ENCODE results near the gene CARF. TPM values are rescaled to one million over a fixed set of nuclear protein-coding genes. Genes with fewer than 3 reads are reported as not detected.
"Not testable (repeated sequence)": the region's sequence is repeated elsewhere in the genome, so short reads cannot be mapped to it uniquely, and the experiment has no call there.

The CARF gene
- total RNA-seq, 1 experiment from 2014 or later, result 13.8 TPM

GRCh38 chr2:202976809-202977208 is 64.7 kb downstream of the CARF start:
- Histone ChIP-seq H3K27ac (ENCODE audit: low read length) (no peak overlapping the region), H3K27me3 (ENCODE audit: low read length) (no peaks in the 10 kb centered on the region)

GRCh38 chr2:202982779-202983491 is 70.9 kb downstream of the CARF start:
- Histone ChIP-seq H3K4me3 (ENCODE audit: low read length) (no peak overlapping the region), H4K20me1 (ENCODE audit: insufficient read depth, low read depth, low read length) (no peaks in the 10 kb centered on the region), H3K9me3 (ENCODE audit: low read length) (no peaks in the 10 kb centered on the region), H3K9ac (ENCODE audit: low read length) (no peak overlapping the region), H2AFZ (ENCODE audit: low read length) (no peak overlapping the region), H3K27ac (ENCODE audit: low read length) (no peak overlapping the region), H3K36me3 (ENCODE audit: insufficient read depth, low read length) (no peaks in the 10 kb centered on the region), H3K4me1 (ENCODE audit: low read length) (no peaks in the 10 kb centered on the region), H3K9me2 (replicated peaks; ENCODE audit: insufficient read depth, low read length) (no peaks in the 10 kb centered on the region), H3K79me2 (ENCODE audit: low read length) (no peaks in the 10 kb centered on the region), H3K27me3 (ENCODE audit: low read length) (no peaks in the 10 kb centered on the region), H3K4me2 (ENCODE audit: low read depth, low read length, poor library complexity, severe bottlenecking) (no peak overlapping the region)
- DNase-seq, result no peak

More at GRCh38 chr2:202976809-202977208, 64.7 kb downstream of the CARF start:
- Histone ChIP-seq H3K9me2 (replicated peaks; ENCODE audit: insufficient read depth, low read length) (no peaks in the 10 kb centered on the region), H3K79me2 (ENCODE audit: low read length) (no peaks in the 10 kb centered on the region), H3K4me3 (ENCODE audit: low read length) (no peak overlapping the region), H3K9me3 (ENCODE audit: low read length) (no peaks in the 10 kb centered on the region), H4K20me1 (ENCODE audit: insufficient read depth, low read depth, low read length) (no peaks in the 10 kb centered on the region), H3K4me2 (ENCODE audit: low read depth, low read length, poor library complexity, severe bottlenecking) (no peak overlapping the region), H3K36me3 (ENCODE audit: insufficient read depth, low read length) (no peaks in the 10 kb centered on the region), H3K4me1 (ENCODE audit: low read length) (no peaks in the 10 kb centered on the region), H2AFZ (ENCODE audit: low read length) (no peak overlapping the region), H3K9ac (ENCODE audit: low read length) (no peak overlapping the region)
- DNase-seq, result no peak

DNA sequence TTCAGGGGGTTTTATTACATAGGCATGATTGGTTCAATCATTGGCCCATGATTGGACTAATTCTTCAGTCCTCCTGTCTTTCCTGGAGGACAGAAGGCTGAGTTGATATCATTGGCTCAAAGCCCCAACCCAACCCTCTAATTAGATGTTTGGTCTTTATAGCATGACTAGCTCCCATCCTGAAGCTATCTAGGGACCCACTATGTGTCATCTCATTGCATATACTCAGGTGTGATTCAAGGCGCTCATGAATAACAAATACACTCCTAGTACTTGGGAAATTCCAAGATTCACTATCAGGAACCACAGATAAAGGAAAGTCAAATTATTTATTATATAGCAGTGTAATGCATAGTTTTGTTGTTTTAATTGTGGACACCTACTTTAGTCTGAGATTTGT is 77.7 kb downstream of the CARF start:
- no peaks in the 10 kb centered on the region for H3K9me3 ChIP-seq (ENCODE audit: low read length)
- H3K9me2 ChIP-seq (replicated peaks; ENCODE audit: insufficient read depth, low read length), result no peaks in the 10 kb centered on the region
- no peak overlapping the region for H3K4me3 ChIP-seq (ENCODE audit: low read length)
- no peaks in the 10 kb centered on the region for H3K36me3 ChIP-seq (ENCODE audit: insufficient read depth, low read length)
- H4K20me1 ChIP-seq (ENCODE audit: insufficient read depth, low read depth, low read length), result no peaks in the 10 kb centered on the region
- no peak overlapping the region for H3K27ac ChIP-seq (ENCODE audit: low read length)
- no peaks in the 10 kb centered on the region for H3K27me3 ChIP-seq (ENCODE audit: low read length)
- no peaks in the 10 kb centered on the region for H3K79me2 ChIP-seq (ENCODE audit: low read length)
- DNase-seq, result peak; percentile 16
- no peak overlapping the region for H3K9ac ChIP-seq (ENCODE audit: low read length)
- no peak overlapping the region for H2AFZ ChIP-seq (ENCODE audit: low read length)
- no peaks in the 10 kb centered on the region for H3K4me1 ChIP-seq (ENCODE audit: low read length)
- no peak overlapping the region for H3K4me2 ChIP-seq (ENCODE audit: low read depth, low read length, poor library complexity, severe bottlenecking)

DNA sequence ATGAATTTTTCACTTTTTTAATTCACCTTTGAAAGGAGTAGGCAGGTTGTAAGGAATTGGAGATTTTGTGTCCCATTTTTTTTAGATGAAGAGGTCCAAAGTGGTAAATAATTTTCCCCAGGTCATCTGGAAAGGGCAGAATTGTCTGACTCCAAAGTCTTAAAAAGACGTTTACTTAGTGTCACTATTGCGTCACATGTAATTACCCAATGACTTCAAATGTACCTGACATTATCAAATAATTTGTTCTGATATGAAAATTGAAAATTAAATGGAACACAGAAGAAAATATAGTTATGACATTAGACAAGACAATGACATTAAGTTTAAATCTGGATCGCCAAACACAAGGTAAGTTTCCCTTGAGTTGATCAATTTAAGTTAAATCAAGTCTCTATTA is 78.4 kb downstream of the CARF start:
- Histone ChIP-seq H3K79me2 (ENCODE audit: low read length) (no peaks in the 10 kb centered on the region), H2AFZ (ENCODE audit: low read length) (no peak overlapping the region), H3K4me3 (ENCODE audit: low read length) (no peak overlapping the region), H3K4me1 (ENCODE audit: low read length) (no peaks in the 10 kb centered on the region), H3K9me3 (ENCODE audit: low read length) (no peaks in the 10 kb centered on the region), H3K36me3 (ENCODE audit: insufficient read depth, low read length) (no peaks in the 10 kb centered on the region), H3K27ac (ENCODE audit: low read length) (no peak overlapping the region), H3K9ac (ENCODE audit: low read length) (no peak overlapping the region), H4K20me1 (ENCODE audit: insufficient read depth, low read depth, low read length) (no peaks in the 10 kb centered on the region), H3K4me2 (ENCODE audit: low read depth, low read length, poor library complexity, severe bottlenecking) (no peak overlapping the region), H3K27me3 (ENCODE audit: low read length) (no peaks in the 10 kb centered on the region), H3K9me2 (replicated peaks; ENCODE audit: insufficient read depth, low read length) (no peaks in the 10 kb centered on the region)
- DNase-seq, result no peak

- not testable (repeated sequence) for H3K36me3 ChIP-seq (ENCODE audit: insufficient read depth, low read length); H3K4me2 ChIP-seq (ENCODE audit: low read depth, low read length, poor library complexity, severe bottlenecking); H3K9me2 ChIP-seq (replicated peaks; ENCODE audit: insufficient read depth, low read length); H3K9ac ChIP-seq (ENCODE audit: low read length); H4K20me1 ChIP-seq (ENCODE audit: insufficient read depth, low read depth, low read length); H2AFZ ChIP-seq (ENCODE audit: low read length); H3K4me3 ChIP-seq (ENCODE audit: low read length); H3K27ac ChIP-seq (ENCODE audit: low read length); H3K9me3 ChIP-seq (ENCODE audit: low read length); DNase-seq; H3K27me3 ChIP-seq (ENCODE audit: low read length); H3K4me1 ChIP-seq (ENCODE audit: low read length); H3K79me2 ChIP-seq (ENCODE audit: low read length)
These were observed 85.0 kb downstream of the CARF start for GRCh38 chr2:202997113-202997512.

DNA sequence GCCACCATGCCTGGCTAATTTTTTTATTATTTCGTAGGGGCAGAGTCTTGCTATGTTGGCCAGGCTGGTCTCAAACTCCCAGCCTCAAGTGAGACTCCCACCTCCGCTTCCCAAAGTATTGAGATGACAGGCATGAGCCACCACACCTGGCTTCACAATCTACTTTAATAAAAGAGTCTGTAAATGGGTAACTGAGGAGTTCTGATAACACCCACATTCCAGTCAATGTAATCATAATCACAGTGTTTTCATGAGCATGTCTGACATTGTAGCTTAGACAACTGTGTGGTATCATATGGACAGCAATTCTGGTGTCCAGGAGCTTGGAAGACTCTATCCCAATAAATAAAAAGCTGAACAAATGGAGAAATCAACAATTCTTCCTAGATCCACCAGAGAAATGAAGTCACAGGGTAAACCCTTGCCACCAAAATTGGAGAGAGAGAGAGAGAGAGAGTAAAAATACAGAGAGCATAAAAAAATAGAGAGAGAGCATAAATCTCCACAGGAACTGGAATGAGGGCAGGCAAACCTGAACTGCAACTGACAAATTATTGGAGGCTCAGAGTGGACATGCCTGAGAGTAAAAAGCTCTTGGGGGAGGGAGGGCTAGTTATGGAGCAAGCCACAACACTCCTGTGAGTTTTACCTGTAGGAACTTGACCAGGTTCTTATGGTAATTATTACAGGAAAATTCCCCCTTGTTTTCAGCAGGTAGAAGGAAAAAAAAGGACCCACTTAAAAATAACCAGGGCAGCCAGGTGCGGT is 90.2 kb downstream of the CARF start:
- H3K9me2 ChIP-seq (replicated peaks; ENCODE audit: insufficient read depth, low read length), result no peaks in the 10 kb centered on the region

GRCh38 chr2:203003716-203004115 is 91.6 kb downstream of the CARF start:
- Histone ChIP-seq H3K27ac (ENCODE audit: low read length) (no peak overlapping the region), H3K9me2 (replicated peaks; ENCODE audit: insufficient read depth, low read length) (no peaks in the 10 kb centered on the region), H3K9me3 (ENCODE audit: low read length) (no peaks in the 10 kb centered on the region), H2AFZ (ENCODE audit: low read length) (no peak overlapping the region), H3K4me3 (ENCODE audit: low read length) (no peak overlapping the region), H3K9ac (ENCODE audit: low read length) (no peak overlapping the region), H3K27me3 (ENCODE audit: low read length) (no peaks in the 10 kb centered on the region), H3K4me2 (ENCODE audit: low read depth, low read length, poor library complexity, severe bottlenecking) (no peak overlapping the region), H3K79me2 (ENCODE audit: low read length) (no peaks in the 10 kb centered on the region), H3K4me1 (ENCODE audit: low read length) (no peaks in the 10 kb centered on the region), H3K36me3 (ENCODE audit: insufficient read depth, low read length) (no peaks in the 10 kb centered on the region), H4K20me1 (ENCODE audit: insufficient read depth, low read depth, low read length) (no peaks in the 10 kb centered on the region)
- no peak for DNase-seq

More for the DNA sequence above, 90.2 kb downstream of the CARF start:
- no peaks in the 10 kb centered on the region for H3K79me2 ChIP-seq (ENCODE audit: low read length)
- H3K27ac ChIP-seq (ENCODE audit: low read length), result no peak overlapping the region
- H3K4me1 ChIP-seq (ENCODE audit: low read length), result no peaks in the 10 kb centered on the region
- H3K4me2 ChIP-seq (ENCODE audit: low read depth, low read length, poor library complexity, severe bottlenecking), result no peak overlapping the region
- no peaks in the 10 kb centered on the region for H3K27me3 ChIP-seq (ENCODE audit: low read length)
- DNase-seq, result no peak
- H3K9ac ChIP-seq (ENCODE audit: low read length), result no peak overlapping the region
- H3K36me3 ChIP-seq (ENCODE audit: insufficient read depth, low read length), result no peaks in the 10 kb centered on the region
- H4K20me1 ChIP-seq (ENCODE audit: insufficient read depth, low read depth, low read length), result no peaks in the 10 kb centered on the region
- H2AFZ ChIP-seq (ENCODE audit: low read length), result no peak overlapping the region
- H3K4me3 ChIP-seq (ENCODE audit: low read length), result no peak overlapping the region
- H3K9me3 ChIP-seq (ENCODE audit: low read length), result no peaks in the 10 kb centered on the region

- Histone ChIP-seq H3K27me3 (ENCODE audit: low read length) (no peaks in the 10 kb centered on the region), H3K9me2 (replicated peaks; ENCODE audit: insufficient read depth, low read length) (no peaks in the 10 kb centered on the region), H2AFZ (ENCODE audit: low read length) (peak within 1 kb of the TSS; percentile 87), H3K9ac (ENCODE audit: low read length) (peak within 1 kb of the TSS; percentile 86), H3K79me2 (ENCODE audit: low read length) (peaks cover 18% of the 10 kb centered on the region; the same call in 1 of the 2 replicates), H3K9me3 (ENCODE audit: low read length) (no peaks in the 10 kb centered on the region), H4K20me1 (ENCODE audit: insufficient read depth, low read depth, low read length) (no peaks in the 10 kb centered on the region), H3K4me1 (ENCODE audit: low read length) (peaks cover 51% of the 10 kb centered on the region), H3K4me3 (ENCODE audit: low read length) (peak within 1 kb of the TSS; percentile 93), H3K36me3 (ENCODE audit: insufficient read depth, low read length) (no peaks in the 10 kb centered on the region), H3K4me2 (ENCODE audit: low read depth, low read length, poor library complexity, severe bottlenecking) (peak within 1 kb of the TSS; percentile 91), H3K27ac (ENCODE audit: low read length) (peak within 1 kb of the TSS; percentile 9; the same call in 1 of the 2 replicates)
- peak; percentile 98 for DNase-seq
These were observed 102.6 kb downstream of the CARF start, which contains the start of gene NBEAL1 for GRCh38 chr2:203014456-203015199. Gene NBEAL1, plus strand, starts transcription at chr2:203014875. Its CDS starts 1,510 bp downstream, at chr2:203016385.
